H1 (cell line): Measurements from ENCODE around the gene PTPN3. TPM values are rescaled to one million over a fixed set of nuclear protein-coding genes. Genes with fewer than 3 reads are reported as not detected.

ENCODE experiments used
- GABPA ChIP-seq: IDR thresholded peaks from 2 replicates; pipeline ENCODE4 v1.6.1; 2011; ENCODE audit warnings: mild to moderate bottlenecking, low read length, moderate library complexity, borderline replicate concordance; ENCODE audit not compliant: insufficient read depth
- SAP30 ChIP-seq: fragments of 300-600 bp; sonication (generic); IDR thresholded peaks from 2 replicates; pipeline ENCODE4 v1.7.1; 2012; ENCODE audit warnings: low read length, moderate library complexity, mild to moderate bottlenecking, inconsistent platforms; ENCODE audit not compliant: insufficient read depth, insufficient replicate concordance
- SIN3A ChIP-seq, 2 experiments: IDR thresholded peaks in 1 of 2; conservative IDR thresholded peaks in 1 of 2; 2 replicates each; pipeline ENCODE4 v1.6.1; 2011 to 2012; ENCODE audit warnings: low read length in 2 of 2, improper control_type of control experiment in 1 of 2, low read depth in 1 of 2, mild to moderate bottlenecking in 1 of 2
- YY1 ChIP-seq: IDR thresholded peaks from 2 replicates; pipeline ENCODE4 v1.6.1; 2011; ENCODE audit warnings: low read depth, mild to moderate bottlenecking, low read length
- polyA plus RNA-seq, 7 experiments: library from polyadenylated mRNA; depleted of rRNA in 3 of 7; stranded (reverse) in 5 of 7; unstranded in 2 of 7; fragments of >200 nt in 5 of 7; fragments of 200-250 nt in 2 of 7; gene quantifications; 1 replicate in 5 of 7; 2 replicates in 1 of 7; 4 replicates in 1 of 7; pipeline versions ENCODE4 v1.2.1 to v1.2.3, GENCODE V29; 2011 to 2013; ENCODE audit warnings: missing spikeins in 2 of 7, mixed read lengths in 2 of 7
- total RNA-seq: library from RNA; stranded (reverse); fragmentation: NEBNext Ultra II Directional; extraction: Animal tissue kit (Norgen Biotek cat#: 25700); gene quantifications from 2 replicates; pipeline ENCODE4 v1.2.1, GENCODE V29; 2021

Gene PTPN3
- total and polyA plus RNA-seq, 2 of the 8 experiments (the other 6 are each of a cell fraction or from before 2014, with no cell fraction given): 2.9 to 3.7 TPM

GRCh38 chr9:109520475-109521132 lies 22.5 kb upstream of the PTPN3 start (continued):
- TF ChIP-seq SIN3A (conservative IDR thresholded peaks at IDR 0.05 in 1 of 2, IDR thresholded peaks at IDR 0.05 in 1 of 2; ENCODE audit: low read depth in 1 of 2, low read length in 2 of 2) (peak in 1 of 2 experiments; percentile 51; a peak in 1 of 4 replicates), GABPA (peak; percentile 52; the same call in 1 of the 2 replicates), YY1 (0 out of 2 replicates have a peak, but pooled peaks have one; percentile 30), SAP30 (no peak)
